Middle frontal gyrus (tissue), 1 donor: ENCODE measurements around the gene DUXB.

Source experiments
- DNase-seq: peaks from one replicate; pipeline ENCODE4 v3.0.0-alpha.2; 2015; ENCODE audit warnings: low spot score; ENCODE audit errors: extremely low spot score

DUXB gene

DNA sequence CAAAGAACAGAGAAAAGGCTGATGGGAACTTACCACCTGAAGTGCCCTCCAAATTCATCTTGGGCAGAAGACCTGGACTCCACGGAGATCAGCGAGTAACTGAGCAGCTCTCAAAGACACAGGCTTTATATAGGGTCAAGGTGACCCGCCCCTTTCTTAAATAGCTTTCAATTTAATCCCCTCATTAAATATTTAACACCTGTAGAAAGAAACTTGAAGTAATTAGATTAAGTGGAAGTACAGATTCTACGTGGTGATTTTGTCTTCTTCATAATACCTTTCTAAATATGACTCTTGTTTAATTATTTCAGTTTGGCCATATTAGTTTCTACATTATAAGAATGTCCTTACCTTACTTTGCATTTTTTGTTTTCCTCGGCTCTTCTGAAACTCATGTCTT is at the start of gene DUXB:
Gene DUXB (minus strand): TSS at position 101 of the 400 bp plus-strand sequence. CDS start 43 bp downstream, at position 58.
- no peak for DNase-seq

DNA sequence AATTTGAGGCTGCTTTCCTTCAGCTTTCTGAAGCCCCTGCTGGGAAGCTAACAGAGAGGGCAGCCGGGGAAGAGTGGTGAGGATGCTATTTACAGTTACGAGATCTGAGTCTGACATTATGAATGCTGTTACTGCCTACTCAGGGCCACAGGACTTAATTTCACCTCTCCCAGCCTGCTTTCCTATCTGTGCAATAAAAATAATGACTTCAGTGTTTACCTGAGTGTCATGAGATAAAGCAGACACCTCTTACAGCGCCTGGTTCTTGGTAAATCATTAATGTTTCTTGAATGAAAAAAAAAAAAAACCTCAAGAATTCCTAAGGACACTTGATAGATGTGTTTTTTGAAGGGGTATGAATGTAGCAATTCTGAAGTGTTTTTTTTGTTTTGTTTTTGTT is 49.3 kb upstream of the DUXB start:
- no peak for DNase-seq

GRCh38 chr16:75746359-75746758 is 45.1 kb upstream of the DUXB start:
- no peak for DNase-seq

- DNase-seq: no peak
Measured at GRCh38 chr16:75745823-75746222, 44.6 kb upstream of the DUXB start.

DNA sequence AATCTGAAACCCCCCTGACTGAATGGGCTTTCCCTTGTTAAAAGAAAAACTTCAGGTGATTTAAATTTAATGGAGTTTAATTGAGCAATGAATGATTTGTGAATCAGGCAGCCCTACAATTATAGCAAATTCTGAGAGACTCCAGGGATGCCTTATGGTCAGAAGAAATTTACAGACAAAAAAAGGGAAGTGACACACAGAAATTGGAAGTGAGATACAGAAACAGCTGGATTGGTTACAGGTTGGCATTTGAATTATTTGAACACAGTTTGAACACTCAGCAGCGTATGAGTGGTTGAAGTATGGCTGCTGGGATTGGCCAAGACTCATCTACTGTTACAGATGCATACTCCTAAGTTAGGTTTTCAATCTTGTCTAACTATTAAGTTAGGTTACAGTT is 44.0 kb upstream of the DUXB start:
- no peak for DNase-seq

DNA sequence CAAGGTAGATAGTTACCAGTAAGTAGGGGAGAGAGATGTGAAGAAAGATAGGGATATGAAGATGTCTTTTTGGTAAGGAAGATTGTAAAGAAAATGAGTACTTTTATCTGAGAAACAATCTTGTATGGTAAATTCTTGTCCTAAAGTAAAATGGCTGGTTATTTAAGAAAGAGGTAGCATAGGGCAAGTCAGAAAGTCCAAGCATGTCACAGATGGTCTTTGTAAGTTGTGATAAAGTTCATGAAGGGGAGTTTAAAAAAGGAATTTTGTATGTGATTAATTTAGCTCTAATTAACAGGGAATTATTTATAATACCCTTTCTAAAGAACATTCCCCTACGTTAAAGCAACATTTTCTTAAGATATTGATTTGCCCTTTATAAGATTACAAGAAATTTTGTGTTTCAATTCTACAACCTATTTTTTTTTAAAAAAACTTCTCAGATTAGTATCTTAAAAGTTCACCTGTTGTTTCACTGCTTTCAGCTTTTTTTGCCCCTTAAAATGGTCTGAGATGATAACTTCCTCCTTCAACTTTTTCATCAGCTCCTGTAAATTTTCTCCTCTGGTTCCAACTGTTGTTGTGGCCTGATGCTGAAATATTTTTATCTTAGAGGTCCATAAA is 41.3 kb upstream of the DUXB start:
- no peak for DNase-seq

DNA sequence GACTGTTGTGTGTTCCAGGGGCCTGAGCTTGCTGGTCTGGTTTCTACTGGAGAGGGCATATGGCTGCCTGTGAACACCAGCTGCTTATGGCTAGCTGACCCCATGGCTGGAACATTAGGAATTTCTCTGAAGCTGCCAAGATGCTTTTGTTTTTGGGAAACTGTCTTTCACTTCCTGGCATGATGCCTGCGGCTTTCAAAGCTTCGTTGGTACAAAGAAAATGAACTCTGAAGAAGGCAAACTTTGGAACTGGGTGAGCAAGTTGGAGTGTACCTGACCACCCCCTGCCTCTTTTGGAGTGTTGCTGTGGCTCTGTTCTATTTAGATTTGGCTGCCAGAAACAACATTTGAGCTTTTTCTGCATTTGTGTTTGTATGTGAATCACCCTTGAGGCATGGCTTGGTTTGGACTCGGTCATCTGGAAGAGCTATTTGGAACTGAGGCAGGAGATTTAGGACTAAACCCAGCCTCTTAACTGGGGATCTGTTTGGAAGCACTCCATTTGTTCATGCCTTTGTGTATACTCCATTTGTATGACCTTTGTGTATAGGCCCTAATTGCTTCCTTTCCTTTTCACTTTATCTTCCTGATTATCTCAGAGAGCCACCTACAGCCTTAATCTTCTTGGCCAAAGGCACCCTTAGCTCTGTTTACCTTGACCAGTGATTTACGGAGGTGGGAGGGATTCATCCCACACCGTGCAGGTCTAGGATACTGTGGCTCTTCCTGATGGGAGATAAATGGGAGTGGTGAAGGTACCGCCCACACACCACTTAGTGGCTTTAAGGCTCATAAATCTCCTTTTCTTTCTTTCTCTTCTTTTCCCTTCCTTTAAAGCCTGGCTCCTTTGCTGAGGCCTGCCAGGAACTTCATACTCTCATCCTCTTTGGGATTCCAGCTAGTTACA is 32.3 kb upstream of the DUXB start:
- DNase-seq: no peak

DNA sequence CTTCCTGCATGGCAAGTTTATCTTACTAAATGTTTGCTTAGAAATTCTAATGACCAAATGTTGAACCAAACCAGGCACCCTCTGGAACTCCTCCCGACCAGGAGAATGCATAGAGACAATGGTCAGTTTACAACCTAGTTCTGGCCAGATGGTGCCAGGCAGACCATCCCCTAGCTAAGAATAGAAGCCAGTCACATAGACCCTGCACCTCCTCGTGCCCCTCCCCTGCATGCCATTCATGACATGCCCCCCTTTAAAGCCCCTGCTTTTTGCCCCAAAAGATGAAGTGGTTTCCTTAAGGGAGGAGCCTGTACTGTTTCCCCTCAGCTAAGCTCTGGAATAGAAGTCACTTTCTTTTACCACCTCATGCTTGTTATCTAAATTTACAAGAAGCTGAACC is 31.6 kb upstream of the DUXB start:
- no peak for DNase-seq

DNA sequence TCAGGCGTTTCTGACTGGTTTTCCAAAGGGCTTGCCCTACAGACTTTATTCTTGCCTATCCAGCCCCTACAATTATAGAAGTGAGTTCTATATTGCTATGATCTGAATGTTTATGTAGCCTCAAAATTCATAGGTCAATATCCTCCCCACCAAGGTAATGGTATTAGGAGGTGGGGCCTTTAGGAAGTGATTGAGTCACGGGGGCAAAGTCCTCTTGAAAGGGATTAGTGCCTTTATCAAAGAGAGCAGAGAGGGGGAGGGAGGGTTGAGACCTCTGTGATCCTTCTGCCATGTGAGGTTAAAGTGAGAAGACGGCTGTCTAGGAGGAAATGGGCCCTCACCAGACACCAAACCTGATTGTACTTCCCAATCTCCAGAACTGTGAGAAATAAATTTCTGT is 26.0 kb upstream of the DUXB start:
- no peak for DNase-seq

DNA sequence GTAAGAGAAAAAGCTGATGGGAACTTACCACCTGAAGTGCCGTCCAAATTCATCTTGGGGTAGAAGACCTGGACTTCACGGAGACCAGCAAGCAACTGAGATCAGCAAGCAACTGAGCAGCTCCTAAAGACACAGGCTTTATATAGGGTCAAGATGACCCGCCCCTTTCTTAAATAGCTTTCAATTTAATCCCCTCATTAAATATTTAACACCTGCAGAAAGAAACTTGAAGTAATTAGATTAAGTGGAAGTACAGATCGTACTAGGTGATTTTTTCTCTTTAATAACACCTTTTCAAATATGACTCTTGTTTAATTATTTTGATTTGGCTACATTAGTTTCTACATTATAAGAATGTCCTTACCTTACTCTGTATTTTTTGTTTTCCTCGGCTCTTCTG is 25.1 kb upstream of the DUXB start, which contains the start of gene CPHXL:
Gene CPHXL (minus strand): TSS at position 101 of the 400 bp plus-strand sequence. CDS start 48 bp downstream, at position 53.
- DNase-seq: no peak

DNA sequence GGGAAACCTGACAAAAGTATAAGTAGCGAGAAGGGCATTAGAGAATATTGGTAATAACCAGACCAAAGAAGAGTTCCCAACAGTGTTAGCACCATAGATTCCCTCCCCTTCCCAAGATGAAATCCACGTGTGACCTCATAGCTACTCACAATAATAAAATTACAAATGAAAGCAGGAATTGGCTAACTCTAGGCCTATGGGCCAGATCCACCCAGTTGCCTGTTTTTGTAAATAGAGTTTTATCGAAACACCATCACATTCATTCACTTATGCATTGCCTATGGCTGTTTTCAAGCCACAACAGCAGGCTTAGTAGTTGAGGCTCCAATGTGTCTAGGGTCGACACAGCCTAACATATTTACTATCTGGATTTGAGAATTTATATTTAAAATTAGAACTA is 17.2 kb upstream of the DUXB start:
- DNase-seq: no peak

DNA sequence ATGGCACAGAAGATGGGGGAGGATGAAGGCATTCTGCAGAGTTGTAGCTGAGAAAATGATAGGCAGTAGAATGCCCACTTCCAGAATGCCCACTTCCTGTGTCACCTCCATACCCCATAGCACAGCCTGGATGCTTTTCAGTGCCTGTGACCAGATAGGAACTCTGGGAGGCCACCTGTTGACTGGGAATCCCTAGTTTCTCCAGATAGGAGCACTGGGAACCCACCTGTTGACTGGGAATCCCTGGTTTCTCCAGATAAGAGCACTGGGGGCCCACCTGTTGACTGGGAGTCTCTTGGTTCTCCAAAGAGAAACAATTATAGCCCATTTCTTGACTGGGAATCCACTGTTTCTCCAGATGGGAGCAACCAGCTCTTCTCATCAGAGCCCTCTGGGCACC is 13.4 kb upstream of the DUXB start:
- no peak for DNase-seq

DNA sequence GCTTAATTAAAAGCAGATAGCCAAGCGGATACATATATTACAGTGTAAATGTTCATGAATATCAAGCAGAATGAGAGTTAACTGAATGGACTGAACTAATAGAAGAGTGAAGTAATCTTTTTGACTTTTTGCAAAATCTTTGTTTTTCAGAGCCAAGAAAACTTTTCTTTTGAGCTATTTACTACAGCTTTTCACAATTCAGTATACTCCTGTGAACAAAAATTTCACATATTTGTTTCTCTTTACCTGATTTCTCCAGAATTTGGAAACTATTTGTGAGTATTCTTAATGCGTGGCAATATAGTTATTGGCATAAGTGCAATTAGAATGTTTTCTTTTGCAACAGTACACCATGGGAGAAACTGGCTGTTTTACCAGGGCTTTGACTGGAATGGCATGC is 9.1 kb upstream of the DUXB start:
- DNase-seq: no peak

DNA sequence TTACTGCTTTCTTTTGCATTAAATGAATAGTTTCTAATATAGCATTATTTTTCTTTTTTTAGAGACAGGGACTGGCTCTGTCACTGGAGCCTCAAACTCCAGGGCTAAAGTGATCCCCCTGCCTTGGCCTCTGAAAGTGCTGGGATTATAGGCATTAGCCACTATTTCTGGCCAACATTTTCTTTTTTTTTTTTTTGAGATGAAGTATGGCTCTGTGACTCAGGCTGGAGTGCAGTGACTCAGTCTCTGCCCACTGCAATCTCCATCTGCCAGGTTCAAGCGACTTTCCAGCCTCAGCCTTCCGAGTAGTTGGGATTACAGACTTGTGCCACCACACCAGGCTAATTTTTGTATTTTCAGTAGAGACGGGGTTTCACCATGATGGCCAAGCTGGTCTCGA is 2.0 kb upstream of the DUXB start:
- DNase-seq: no peak

DNA sequence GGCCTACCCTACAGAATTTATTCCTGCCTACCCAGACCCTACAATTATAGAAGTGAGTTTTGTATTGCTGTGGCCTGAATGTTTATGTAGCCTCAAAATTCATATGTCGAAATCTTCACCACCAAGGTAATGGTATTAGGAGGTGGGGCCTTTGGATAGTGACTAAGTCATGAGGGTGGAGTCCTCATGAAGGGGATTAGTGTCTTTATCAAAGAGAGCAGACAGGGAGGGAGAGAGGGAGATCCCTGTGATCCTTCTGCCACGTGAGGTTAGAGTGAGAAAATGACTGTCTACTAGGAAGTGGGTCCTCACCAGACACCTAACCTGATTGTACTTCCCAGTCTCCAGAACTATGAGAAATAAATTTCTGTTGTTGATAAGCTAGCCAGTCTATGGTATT is 981 bp upstream of the DUXB start:
- DNase-seq: no peak

GRCh38 chr16:75697571-75697970 is 3.7 kb downstream of the DUXB start:
- DNase-seq: no peak

GRCh38 chr16:75695708-75696107 is 5.6 kb downstream of the DUXB start:
- DNase-seq: no peak

DNA sequence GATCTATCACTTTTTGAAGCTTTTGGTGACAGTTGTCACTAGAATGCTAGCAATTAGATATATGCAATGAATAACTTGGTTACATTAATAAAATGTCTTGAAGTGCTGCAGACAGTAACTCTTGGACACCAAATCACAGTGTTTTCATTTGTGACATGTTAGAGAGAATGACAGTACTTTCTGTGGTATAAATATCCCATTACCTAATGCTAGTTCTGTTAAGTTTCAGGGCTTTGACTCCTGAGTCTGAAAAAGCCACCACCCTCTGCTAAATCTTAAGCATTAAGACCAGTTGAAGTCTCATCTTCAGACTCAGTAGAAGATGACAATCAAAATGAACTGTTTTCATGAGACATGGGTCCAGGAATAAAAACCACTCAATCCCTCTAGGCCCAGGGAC is 13.9 kb downstream of the DUXB start:
- no peak for DNase-seq

GRCh38 chr16:75682308-75682707 is 19.0 kb downstream of the DUXB start:
- DNase-seq: no peak

DNA sequence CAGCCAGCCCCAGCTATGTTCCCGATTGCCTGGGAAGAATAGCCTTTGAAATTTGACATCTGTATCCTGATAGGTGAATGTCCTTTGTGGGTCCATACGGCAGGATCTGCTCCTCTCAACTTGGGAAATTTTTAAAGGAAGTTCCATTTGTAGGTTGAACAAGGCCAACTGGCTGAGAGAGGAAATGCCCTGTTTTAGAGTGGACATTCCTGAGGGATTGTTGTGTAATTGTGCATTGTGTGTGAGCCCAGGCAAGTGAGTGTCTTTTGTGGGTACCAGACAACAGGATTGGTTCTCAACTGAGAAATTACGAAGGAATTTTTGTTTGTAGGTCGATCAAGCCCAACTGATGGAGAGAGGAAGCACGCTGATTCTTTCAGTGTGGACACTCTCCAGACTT is 21.9 kb downstream of the DUXB start:
- DNase-seq: no peak

- DNase-seq: no peak
Measured at GRCh38 chr16:75676909-75677308, 24.4 kb downstream of the DUXB start, which contains the start of gene CPHXL2. Gene CPHXL2 (minus strand): TSS chr16:75677009. CDS start chr16:75676999, 10 bp downstream.

DNA sequence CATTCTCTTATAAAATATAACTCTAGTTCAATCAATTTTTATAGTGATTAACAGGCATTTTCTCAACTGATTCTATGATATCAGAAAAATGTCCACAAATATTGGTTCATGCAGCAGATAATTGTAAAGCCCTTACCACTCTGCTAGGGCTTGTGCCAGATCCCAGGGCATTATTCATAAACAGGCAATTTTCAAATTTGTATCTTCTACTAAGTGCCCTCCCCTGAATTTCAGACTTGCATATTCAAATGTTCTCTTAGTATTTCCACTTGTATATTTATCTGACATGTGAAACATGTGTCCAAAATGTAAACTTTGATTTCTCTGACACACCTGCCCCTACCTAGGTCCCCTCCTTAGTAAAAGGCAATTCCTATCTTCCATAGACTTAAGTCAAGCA is 33.8 kb downstream of the DUXB start:
- no peak for DNase-seq
